ENCODE measurements around the gene ZNF431.
"Not testable (repeated sequence)": the region's sequence is repeated elsewhere in the genome, so short reads cannot be mapped to it uniquely, and the experiment has no call there.

- not testable (repeated sequence) for TF ChIP-seq CTCF, POLR2A (IDR thresholded peaks at IDR 0.05)
Measured at GRCh38 chr19:21229938-21230337, 88.1 kb downstream of the ZNF431 start.
